Heart left ventricle (tissue), 16 donors: Measurements from ENCODE around the gene CHST4. TPM values are rescaled to one million over a fixed set of nuclear protein-coding genes. Genes with fewer than 3 reads are reported as not detected.

Source experiments
- ATAC-seq, 4 donors: fragments of 200-7000 bp; cut with Tn5 transposase; one replicate each; pipeline ENCODE4 v1.9.1; 2020 to 2022; ENCODE audit warnings: moderate library complexity in 4 of 4, mild to moderate bottlenecking in 3 of 4, moderate number of reproducible peaks in 1 of 4
- DNase-seq, 5 donors: peaks; one replicate each; pipeline ENCODE4 v3.0.0-alpha.2; 2020
- H3K27ac ChIP-seq, 12 donors: fragments of 200-600 bp; sonication (generic) in 4 of 12; one replicate each; pipeline versions ENCODE4 v1.5.0 to v1.8.0; 2016 to 2022; ENCODE audit warnings: mild to moderate bottlenecking in 2 of 12
- H3K27me3 ChIP-seq, 9 donors: fragments of 200-600 bp; sonication (generic) in 2 of 9; one replicate each; pipeline versions ENCODE4 v1.5.1 to v1.8.0; 2016 to 2022; ENCODE audit warnings: mild to moderate bottlenecking in 3 of 9
- H3K36me3 ChIP-seq, 9 donors: fragments of 200-600 bp; sonication (generic) in 2 of 9; one replicate each; pipeline versions ENCODE4 v1.5.0 to v1.8.0; 2018 to 2022; ENCODE audit warnings: mild to moderate bottlenecking in 2 of 9
- H3K4me1 ChIP-seq, 12 donors: fragments of 200-600 bp; sonication (generic) in 4 of 12; one replicate each; pipeline versions ENCODE4 v1.5.0 to v1.8.0; 2016 to 2022; ENCODE audit warnings: mild to moderate bottlenecking in 3 of 12
- H3K4me3 ChIP-seq, 12 donors: fragments of 200-600 bp; sonication (generic) in 4 of 12; one replicate each; pipeline versions ENCODE4 v1.5.0 to v1.8.0; 2017 to 2022; ENCODE audit warnings: mild to moderate bottlenecking in 9 of 12, moderate library complexity in 4 of 12
- H3K9me3 ChIP-seq, 12 donors: fragments of 200-600 bp; sonication (generic) in 4 of 12; one replicate each; pipeline versions ENCODE4 v1.5.0 to v1.8.0; 2016 to 2022; ENCODE audit warnings: mild to moderate bottlenecking in 1 of 12
- POLR2A ChIP-seq, 2 donors: fragments of 450-650 bp; IDR thresholded peaks; one replicate each; pipeline ENCODE4 v1.6.1; 2017; ENCODE audit warnings: antibody characterized with exemption in 2 of 2, mild to moderate bottlenecking in 2 of 2, moderate library complexity in 2 of 2
- WGBS, 4 donors: extraction: QIAGEN DNeasy Blood & Tissue Kit in 2 of 4; methylation state at CpG; one replicate each; pipeline versions ENCODE4 v1.1.5 to v1.1.7; 2013 to 2018; 5-methylcytosine and 5-hydroxymethylcytosine counted together
- intact Hi-C, 10 donors: fragments of 100-400 bp; cut with DNase I; formaldehyde crosslinking; loops; one replicate each; pipeline versions ENCODE4 v1.11.1 to v1.14.2; 2022
- polyA plus RNA-seq, 2 donors: library from polyadenylated mRNA; stranded (reverse); fragments of 200-250 nt; gene quantifications; one replicate each; pipeline ENCODE4 v1.2.3, GENCODE V29; 2013
- total RNA-seq, 9 donors: library from RNA; depleted of rRNA in 2 of 9; stranded (reverse); fragments of >200 nt in 2 of 9; fragmentation: NEBNext Ultra II Directional in 3 of 9; extraction: Animal tissue kit (Norgen Biotek cat#: 25700) in 3 of 9; gene quantifications; one replicate each; pipeline versions ENCODE4 v1.1.0 to v1.2.4, GENCODE V29; 2016 to 2023
- TF ChIP-seq, protein P1 (sequence below), 12 donors: fragments of 200-600 bp; sonication (generic) in 4 of 12; IDR thresholded peaks; one replicate each; pipeline versions ENCODE4 v1.5.0 to v1.8.0; 2018 to 2022; ENCODE audit warnings: antibody characterized with exemption in 12 of 12, mild to moderate bottlenecking in 5 of 12
- donor health status: ischemic (EF 13 %, LVEDD 7.1; RV severe dilation, severe dysfunction).
- donor health status: healthy with polysubstance abuse.
- donor health status: DM: no; HTN: yes; CAD: no.
- donor health status: DM: no; HTN: no; CAD: no.
- donor health status: ischemic (EF 25% LVEDD 6.9; RV normal size, moderate dysfunction).
- donor health status: ischemic (EF 25% LVEDD 5.7; RV mildly dilated, moderate dysfunction).
- donor health status: healthy.
- donor health status: DM: yes; HTN: yes; CAD: no.
- donor health status: ischemic (EF 35%, LVEDD 5.7; RV mildly dilated, moderate dysfunction).
- donor health status: nonischemic (EF 11% LVEDD 7.7; RV severe dilation, severe dysfunction).
- donor health status: DM: yes; HTN: yes; CAD: no.
- donor health status: PGD.
- donor health status: ischemic (EF 29% LVEDD 5.4; RV normal size, mild dysfunction).
- donor health status: nonischemic (EF 23%, LVEDD 6.1; RV moderate dilation, normal function).

Gene CHST4
- total and polyA plus RNA-seq, 11 donors: 0.57 TPM; not detected in 10

DNA sequence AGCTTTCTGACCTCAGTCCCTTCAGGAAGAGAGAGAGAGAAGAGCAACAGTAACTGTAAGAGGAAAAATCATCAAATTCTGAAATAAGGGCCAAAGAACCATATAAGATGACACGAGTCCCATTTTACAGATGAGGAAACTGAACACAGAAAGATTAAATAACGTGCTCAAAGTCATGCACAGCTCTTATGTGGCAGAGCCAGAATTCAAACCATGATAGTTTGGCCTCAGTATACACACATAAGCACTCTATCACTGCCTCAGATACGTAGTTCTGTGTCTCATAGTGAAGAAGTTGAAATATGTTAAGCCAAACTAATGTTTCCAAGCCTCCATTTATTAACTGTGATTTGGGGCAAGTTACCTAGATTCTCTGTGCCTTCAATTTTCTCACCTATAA is 35.2 kb upstream of the CHST4 start:
- Histone ChIP-seq H3K36me3 (no peaks in the 10 kb centered on the region), H3K27ac (no peak overlapping the region), H3K27me3 (peaks cover 0 to 3% (median 0%) of the 10 kb centered on the region in 9 donors), H3K9me3 (no peaks in the 10 kb centered on the region), H3K4me1 (no peaks in the 10 kb centered on the region), H3K4me3 (no peak overlapping the region)
- no peak for ATAC-seq
- no peak for DNase-seq
- TF ChIP-seq, protein P1, sequence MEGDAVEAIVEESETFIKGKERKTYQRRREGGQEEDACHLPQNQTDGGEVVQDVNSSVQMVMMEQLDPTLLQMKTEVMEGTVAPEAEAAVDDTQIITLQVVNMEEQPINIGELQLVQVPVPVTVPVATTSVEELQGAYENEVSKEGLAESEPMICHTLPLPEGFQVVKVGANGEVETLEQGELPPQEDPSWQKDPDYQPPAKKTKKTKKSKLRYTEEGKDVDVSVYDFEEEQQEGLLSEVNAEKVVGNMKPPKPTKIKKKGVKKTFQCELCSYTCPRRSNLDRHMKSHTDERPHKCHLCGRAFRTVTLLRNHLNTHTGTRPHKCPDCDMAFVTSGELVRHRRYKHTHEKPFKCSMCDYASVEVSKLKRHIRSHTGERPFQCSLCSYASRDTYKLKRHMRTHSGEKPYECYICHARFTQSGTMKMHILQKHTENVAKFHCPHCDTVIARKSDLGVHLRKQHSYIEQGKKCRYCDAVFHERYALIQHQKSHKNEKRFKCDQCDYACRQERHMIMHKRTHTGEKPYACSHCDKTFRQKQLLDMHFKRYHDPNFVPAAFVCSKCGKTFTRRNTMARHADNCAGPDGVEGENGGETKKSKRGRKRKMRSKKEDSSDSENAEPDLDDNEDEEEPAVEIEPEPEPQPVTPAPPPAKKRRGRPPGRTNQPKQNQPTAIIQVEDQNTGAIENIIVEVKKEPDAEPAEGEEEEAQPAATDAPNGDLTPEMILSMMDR (IDR thresholded peaks at IDR 0.05): no peak
- no peak for TF ChIP-seq POLR2A (IDR thresholded peaks at IDR 0.05)
- intact Hi-C loops: no loop called here
- 51 to 53% (median 53%) methylated on average over 3 of the region's 3 CpGs for WGBS, 4 donors

DNA sequence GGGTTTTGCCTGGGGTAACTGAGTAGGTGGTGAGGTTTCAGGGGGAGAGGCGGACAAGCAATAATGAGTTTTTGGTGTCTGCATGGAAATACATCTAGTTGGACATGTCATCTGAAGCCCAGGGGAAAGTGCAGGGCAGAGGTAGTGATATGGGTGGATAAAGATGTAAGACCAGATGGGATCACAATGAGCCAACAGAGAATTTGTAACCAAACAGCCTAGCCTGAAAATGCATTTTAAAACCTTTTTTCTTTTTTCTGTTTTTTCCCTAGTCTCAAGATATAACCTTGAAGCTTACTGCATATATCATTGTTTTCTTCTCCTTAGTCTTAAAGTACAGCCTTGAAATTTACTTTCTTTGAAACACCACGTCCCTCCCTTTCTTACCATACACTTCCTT is 33.4 kb upstream of the CHST4 start:
- WGBS, 4 donors: 59 to 75% (median 61%) methylated on average over 2 of the region's 2 CpGs
- intact Hi-C loops: no loop called here
- ATAC-seq: no peak

DNA sequence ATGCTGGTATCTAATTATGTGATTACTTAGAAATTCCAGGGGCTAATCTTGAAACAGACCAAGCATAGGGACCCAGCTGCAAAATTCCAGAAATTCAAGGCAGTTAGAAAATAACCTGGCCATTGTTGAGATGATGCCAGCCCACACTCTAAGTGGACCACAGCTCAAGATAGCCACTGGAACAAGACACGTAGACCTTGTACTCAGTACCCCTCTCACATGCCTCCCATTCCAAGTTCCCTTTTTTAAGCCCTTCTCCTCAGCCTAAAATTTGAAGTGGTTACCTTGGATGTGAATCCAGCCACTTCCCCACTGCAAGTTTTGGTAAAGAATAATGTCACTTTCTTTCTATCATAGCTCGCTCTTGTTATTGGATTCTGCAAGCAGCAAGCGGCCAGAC is 33.0 kb upstream of the CHST4 start:
- TF ChIP-seq POLR2A (IDR thresholded peaks at IDR 0.05): no peak
- TF ChIP-seq, protein P1 (IDR thresholded peaks at IDR 0.05): no peak
- no peak overlapping the region for H3K27ac ChIP-seq
- H3K27me3 ChIP-seq: peaks cover 0 to 4% (median 0%) of the 10 kb centered on the region in 9 donors
- ATAC-seq (no peak), DNase-seq (no peak)
- H3K4me1 ChIP-seq: no peaks in the 10 kb centered on the region
- WGBS, 4 donors: 70 to 75% (median 71%) methylated on average over 3 of the region's 3 CpGs
- no peaks in the 10 kb centered on the region for H3K36me3 ChIP-seq
- intact Hi-C loops: no loop called here
- no peak overlapping the region for H3K4me3 ChIP-seq
- H3K9me3 ChIP-seq: no peaks in the 10 kb centered on the region

More for the DNA sequence above, 33.4 kb upstream of the CHST4 start:
- no peaks in the 10 kb centered on the region for H3K9me3 ChIP-seq
- no peak for TF ChIP-seq POLR2A (IDR thresholded peaks at IDR 0.05)
- TF ChIP-seq, protein P1 (IDR thresholded peaks at IDR 0.05): no peak
- H3K36me3 ChIP-seq: no peaks in the 10 kb centered on the region
- peaks cover 0 to 4% (median 0%) of the 10 kb centered on the region in 9 donors for H3K27me3 ChIP-seq
- H3K4me3 ChIP-seq: no peak overlapping the region
- no peaks in the 10 kb centered on the region for H3K4me1 ChIP-seq
- no peak for DNase-seq
- no peak overlapping the region for H3K27ac ChIP-seq

DNA sequence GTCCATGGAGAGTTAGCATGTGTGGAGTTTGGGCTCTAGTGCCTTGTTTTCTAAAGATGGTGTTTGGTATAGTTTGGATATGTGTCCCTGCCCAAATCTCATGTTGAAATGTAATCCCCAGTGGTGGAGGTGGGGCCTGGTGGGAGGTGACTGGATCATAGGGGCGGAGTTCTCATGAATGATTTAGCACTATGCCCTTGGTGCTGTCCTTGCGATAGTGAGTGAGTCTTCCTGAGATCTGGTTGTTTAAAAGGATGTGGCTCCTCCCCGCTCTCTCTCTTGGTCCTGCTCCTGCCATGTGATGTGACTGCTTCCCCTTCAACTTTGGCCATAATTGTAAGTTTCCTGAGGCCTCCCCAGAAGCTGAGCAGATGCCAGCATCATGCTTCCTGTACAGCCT is 28.2 kb upstream of the CHST4 start:
- TF ChIP-seq, protein P1 (IDR thresholded peaks at IDR 0.05): no peak
- TF ChIP-seq POLR2A (IDR thresholded peaks at IDR 0.05): no peak
- DNase-seq: no peak
- Histone ChIP-seq H3K4me1 (no peaks in the 10 kb centered on the region), H3K27me3 (peaks cover 0 to 15% (median 0%) of the 10 kb centered on the region in 9 donors), H3K36me3 (no peaks in the 10 kb centered on the region), H3K27ac (no peak overlapping the region), H3K4me3 (no peak overlapping the region), H3K9me3 (no peaks in the 10 kb centered on the region)
- WGBS, 4 donors: 86 to 100% (median 87%) methylated on average over 3 of the region's 3 CpGs
- intact Hi-C loops: loop anchor here in 4 of 10 donors (2.0 kb wide), 1 partner anchor 85 kb away; no protein-coding TSS in a partner anchor
- no peak for ATAC-seq
